Panc1 (cell line): Measurements from ENCODE around the gene PTTG1IP.

ENCODE experiments used
- CTCF ChIP-seq: fragments of 450-650 bp; IDR thresholded peaks from 2 replicates; pipeline ENCODE4 v1.5.1; 2017; ENCODE audit warnings: mild to moderate bottlenecking
- TCF7L2 ChIP-seq: IDR thresholded peaks from 2 replicates; pipeline ENCODE4 v1.6.1; 2011; ENCODE audit warnings: mild to moderate bottlenecking, low read depth, low read length, inconsistent platforms

- no peak for TF ChIP-seq CTCF
- TF ChIP-seq TCF7L2 = no peak
Measured at GRCh38 chr21:44847261-44848056, 26.0 kb downstream of the PTTG1IP start.
